KOPT-K1 (cell line): ENCODE results near the gene SLC30A7.

ENCODE experiments used
- H3K27ac ChIP-seq: fragments of 200-600 bp; sonication (generic); 2 replicates; pipeline ENCODE4 v1.5.1; 2016; ENCODE audit warnings: antibody characterized with exemption, mild to moderate bottlenecking, low read depth, low read length; ENCODE audit not compliant: poor library complexity, severe bottlenecking
- H3K36me3 ChIP-seq: fragments of 200-600 bp; sonication (generic); 2 replicates; pipeline ENCODE4 v1.5.1; 2017; ENCODE audit warnings: antibody characterized with exemption, mild to moderate bottlenecking, low read length, moderate library complexity; ENCODE audit not compliant: insufficient read depth
- H3K9me3 ChIP-seq: fragments of 200-600 bp; sonication (generic); 2 replicates; pipeline ENCODE4 v1.5.1; 2017; ENCODE audit warnings: antibody characterized with exemption, low read length, mild to moderate bottlenecking; ENCODE audit not compliant: insufficient read depth, poor library complexity, severe bottlenecking

Gene SLC30A7

DNA sequence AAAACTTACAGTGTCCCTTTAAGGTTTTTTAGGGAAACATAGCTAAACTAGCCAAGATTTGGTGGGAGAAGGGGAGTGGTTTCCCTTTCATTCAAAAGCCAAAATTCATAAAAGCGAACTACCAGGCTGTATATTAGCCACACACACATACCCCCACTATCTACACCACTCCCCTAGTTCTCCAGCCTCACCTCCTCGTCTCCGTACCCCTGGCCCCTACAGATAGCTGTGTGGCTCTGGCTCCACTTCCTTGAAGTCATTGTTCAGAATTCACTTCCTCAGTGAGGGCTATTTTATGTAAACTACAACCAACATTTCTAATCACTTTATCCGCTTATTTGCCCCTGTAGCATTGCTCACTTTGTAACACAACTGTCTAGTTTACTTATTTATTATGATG, 135.0 kb downstream of the SLC30A7 start:
- Histone ChIP-seq H3K9me3 (peaks cover 19% of the 10 kb centered on the region), H3K27ac (no peak overlapping the region), H3K36me3 (peaks cover 42% of the 10 kb centered on the region)
